ENCODE results near the gene SRC. TPM values are rescaled to one million over a fixed set of nuclear protein-coding genes. Genes with fewer than 3 reads are reported as not detected.

Gene SRC
- total and polyA plus RNA-seq, 3 donors from 2014 or later: 90.3 to 179 (median 143) TPM

DNA sequence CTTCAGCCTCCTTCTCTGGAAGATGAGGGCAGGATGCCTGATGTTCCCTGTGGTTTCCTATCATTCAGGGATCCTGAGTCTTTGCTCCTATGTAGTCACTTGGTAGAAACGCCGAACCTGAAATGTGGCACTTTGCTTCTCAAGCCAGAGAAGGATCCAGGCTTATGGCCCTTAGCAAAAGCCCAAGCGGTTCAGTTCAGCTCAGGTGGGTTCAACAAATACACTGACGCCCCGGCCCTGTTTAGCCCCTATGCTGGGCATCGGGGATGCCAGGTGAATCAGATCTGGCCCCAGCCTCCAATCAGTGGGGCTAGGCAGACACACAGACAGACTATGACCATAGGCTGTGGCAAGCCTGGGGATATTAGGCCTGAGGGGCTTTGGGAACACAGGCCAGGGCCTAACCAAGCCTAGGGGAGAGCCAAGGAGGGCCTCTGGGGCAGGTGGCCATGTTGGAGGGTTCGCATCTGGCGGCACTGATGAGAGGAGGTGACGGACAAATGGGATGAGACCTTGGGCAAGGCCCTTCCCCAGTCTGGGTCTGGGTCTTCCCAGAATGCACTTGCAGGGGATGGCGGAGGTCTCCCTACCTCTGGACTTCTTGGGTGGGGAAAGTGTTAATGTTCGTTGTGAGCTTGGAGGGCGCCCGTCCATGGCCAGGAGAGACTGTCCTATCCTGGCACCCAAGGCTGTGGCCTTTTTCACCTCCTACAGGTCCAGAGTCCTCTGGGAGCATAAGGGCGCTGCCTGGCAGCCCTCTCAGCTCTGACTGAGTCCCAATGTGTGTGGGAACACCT, 17.6 kb upstream of the SRC start:
- no peaks in the 10 kb centered on the region for H3K9me3 ChIP-seq
- H3K27ac ChIP-seq: no peak overlapping the region
- intact Hi-C loops (cut with DNase I; ENCODE audit: low total_unique reads): no loop called here
- DNase-seq: no peak
- no peak for TF ChIP-seq POLR2A (IDR thresholded peaks at IDR 0.05)
- TF ChIP-seq, protein P1, sequence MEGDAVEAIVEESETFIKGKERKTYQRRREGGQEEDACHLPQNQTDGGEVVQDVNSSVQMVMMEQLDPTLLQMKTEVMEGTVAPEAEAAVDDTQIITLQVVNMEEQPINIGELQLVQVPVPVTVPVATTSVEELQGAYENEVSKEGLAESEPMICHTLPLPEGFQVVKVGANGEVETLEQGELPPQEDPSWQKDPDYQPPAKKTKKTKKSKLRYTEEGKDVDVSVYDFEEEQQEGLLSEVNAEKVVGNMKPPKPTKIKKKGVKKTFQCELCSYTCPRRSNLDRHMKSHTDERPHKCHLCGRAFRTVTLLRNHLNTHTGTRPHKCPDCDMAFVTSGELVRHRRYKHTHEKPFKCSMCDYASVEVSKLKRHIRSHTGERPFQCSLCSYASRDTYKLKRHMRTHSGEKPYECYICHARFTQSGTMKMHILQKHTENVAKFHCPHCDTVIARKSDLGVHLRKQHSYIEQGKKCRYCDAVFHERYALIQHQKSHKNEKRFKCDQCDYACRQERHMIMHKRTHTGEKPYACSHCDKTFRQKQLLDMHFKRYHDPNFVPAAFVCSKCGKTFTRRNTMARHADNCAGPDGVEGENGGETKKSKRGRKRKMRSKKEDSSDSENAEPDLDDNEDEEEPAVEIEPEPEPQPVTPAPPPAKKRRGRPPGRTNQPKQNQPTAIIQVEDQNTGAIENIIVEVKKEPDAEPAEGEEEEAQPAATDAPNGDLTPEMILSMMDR (IDR thresholded peaks at IDR 0.05): no peak
- H3K4me1 ChIP-seq: no peaks in the 10 kb centered on the region
- WGBS, 2 donors: 91% methylated on average over 8 to 14 of the region's 14 CpGs
- H3K4me3 ChIP-seq: no peak overlapping the region
- no peaks in the 10 kb centered on the region for H3K36me3 ChIP-seq (ENCODE audit: low read depth, missing control alignments)
- H3K27me3 ChIP-seq: no peaks in the 10 kb centered on the region

DNA sequence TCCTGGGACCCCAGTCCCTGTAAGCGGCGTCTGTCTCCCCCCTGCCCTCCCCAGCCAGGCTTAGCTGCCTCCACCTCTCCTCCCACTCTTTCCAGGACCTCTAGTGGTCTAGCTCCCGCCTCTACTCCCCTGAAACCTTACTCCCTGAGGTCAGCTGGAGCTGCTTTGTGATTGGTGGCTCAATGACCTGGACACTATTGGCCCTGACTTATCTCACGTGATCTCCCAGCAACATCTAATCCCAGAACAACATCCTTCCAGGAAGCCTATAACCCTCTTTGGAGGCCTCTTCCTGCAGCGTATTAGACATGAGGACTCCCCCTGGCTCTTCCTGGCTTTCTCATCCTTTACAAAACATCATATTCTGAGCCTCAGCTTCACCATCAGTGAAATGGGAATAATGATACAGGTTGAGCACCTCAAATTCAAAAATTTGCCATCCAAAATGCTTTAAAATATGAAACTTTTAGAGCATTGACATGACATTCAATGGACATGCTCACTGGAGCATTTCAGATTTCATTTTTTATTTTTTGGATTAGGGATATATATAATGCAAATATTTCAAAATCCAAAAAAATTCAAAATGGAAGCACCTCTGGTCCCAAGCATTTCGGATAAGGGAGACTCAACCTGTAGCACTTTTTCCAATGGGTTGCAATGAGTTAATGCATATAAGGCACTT, 16.3 kb upstream of the SRC start:
- intact Hi-C loops (cut with DNase I; ENCODE audit: low total_unique reads): no loop called here
- Histone ChIP-seq H3K4me3 (no peak overlapping the region), H3K27ac (no peak overlapping the region), H3K36me3 (ENCODE audit: low read depth, missing control alignments) (no peaks in the 10 kb centered on the region), H3K9me3 (no peaks in the 10 kb centered on the region), H3K4me1 (no peaks in the 10 kb centered on the region), H3K27me3 (no peaks in the 10 kb centered on the region)
- DNase-seq: no peak
- WGBS, 2 donors: 80 to 83% methylated on average over 6 of the region's 6 CpGs
- TF ChIP-seq POLR2A (IDR thresholded peaks at IDR 0.05): no peak
- TF ChIP-seq, protein P1 (IDR thresholded peaks at IDR 0.05): no peak

DNA sequence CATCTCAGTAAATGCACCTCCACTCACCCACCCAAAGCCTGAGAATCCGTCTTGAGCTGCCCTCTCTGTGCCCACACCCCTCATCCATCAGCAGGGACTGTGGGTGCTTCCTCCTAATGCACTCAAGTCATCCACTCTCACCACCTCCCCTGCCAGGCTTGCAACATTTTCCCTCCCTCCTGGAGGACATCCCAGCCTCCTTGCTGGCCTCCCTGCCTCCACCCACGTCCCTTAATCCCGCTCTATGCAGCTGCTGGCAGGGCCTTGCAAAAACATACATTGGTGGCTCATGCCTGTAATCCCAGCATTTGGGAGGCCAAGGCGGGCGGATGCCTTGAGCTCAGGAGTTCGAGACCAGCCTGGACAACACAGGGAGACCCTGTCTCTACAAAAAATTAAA, 15.6 kb upstream of the SRC start:
- Histone ChIP-seq H3K36me3 (ENCODE audit: low read depth, missing control alignments) (no peaks in the 10 kb centered on the region), H3K4me3 (no peak overlapping the region), H3K4me1 (no peaks in the 10 kb centered on the region), H3K9me3 (no peaks in the 10 kb centered on the region), H3K27ac (no peak overlapping the region), H3K27me3 (no peaks in the 10 kb centered on the region)
- TF ChIP-seq, protein P1 (IDR thresholded peaks at IDR 0.05): no peak
- TF ChIP-seq POLR2A (IDR thresholded peaks at IDR 0.05): no peak
- intact Hi-C loops (cut with DNase I; ENCODE audit: low total_unique reads): no loop called here
- WGBS, 2 donors: 89 to 96% methylated on average over 6 of the region's 6 CpGs
- DNase-seq: no peak

DNA sequence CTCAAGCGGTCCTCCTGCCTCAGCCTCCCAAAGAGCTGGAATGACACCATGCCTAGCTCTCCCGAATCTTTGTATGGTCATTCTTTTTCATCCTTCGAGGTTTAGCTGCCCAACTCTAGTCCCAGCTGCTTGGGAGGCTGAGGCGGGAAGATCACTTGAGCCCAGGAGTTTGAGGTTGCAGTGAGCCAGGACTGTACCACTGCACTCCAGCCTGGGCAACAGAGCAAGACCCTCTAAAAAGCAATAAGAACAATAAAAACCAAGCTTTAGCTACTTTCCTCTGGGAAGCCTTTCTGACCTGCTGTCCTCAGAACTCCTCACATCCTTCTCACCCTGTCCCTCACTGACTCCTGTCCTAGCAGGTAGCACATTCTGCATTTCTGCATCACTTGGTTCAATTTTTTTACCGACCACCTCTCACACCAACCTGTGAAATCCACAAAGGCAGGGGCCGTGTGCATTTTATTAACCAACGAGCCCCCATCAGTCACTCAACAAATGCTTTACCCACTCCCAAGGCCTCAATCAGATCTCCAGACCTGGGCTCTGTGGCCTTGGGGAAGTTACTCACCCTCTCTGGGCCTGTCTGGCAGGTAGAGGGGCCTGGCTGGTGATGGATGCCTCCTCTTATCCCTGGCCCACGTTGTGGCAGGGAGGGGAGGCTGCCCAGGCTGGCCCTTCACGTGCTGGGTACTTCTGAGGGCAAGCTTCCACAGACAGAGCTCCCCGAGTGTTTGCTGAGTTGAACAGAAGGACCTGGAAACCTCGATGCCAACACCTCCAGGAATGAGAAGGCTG, 14.7 kb upstream of the SRC start:
- H3K9me3 ChIP-seq: no peaks in the 10 kb centered on the region
- intact Hi-C loops (cut with DNase I; ENCODE audit: low total_unique reads): no loop called here
- no peak overlapping the region for H3K4me3 ChIP-seq
- H3K27me3 ChIP-seq: no peaks in the 10 kb centered on the region
- H3K36me3 ChIP-seq (ENCODE audit: low read depth, missing control alignments): no peaks in the 10 kb centered on the region
- no peak overlapping the region for H3K27ac ChIP-seq
- H3K4me1 ChIP-seq: peaks cover 3% of the 10 kb centered on the region
- TF ChIP-seq, protein P1 (IDR thresholded peaks at IDR 0.05): no peak
- no peak for TF ChIP-seq POLR2A (IDR thresholded peaks at IDR 0.05)
- 87 to 88% methylated on average over 10 to 11 of the region's 11 CpGs for WGBS, 2 donors
- no peak for DNase-seq
